Measurements from ENCODE around the gene SCAMP4.

SCAMP4 gene

GRCh38 chr19:1961000-1961883, 56.0 kb downstream of the SCAMP4 start:
- TF ChIP-seq, protein P1, sequence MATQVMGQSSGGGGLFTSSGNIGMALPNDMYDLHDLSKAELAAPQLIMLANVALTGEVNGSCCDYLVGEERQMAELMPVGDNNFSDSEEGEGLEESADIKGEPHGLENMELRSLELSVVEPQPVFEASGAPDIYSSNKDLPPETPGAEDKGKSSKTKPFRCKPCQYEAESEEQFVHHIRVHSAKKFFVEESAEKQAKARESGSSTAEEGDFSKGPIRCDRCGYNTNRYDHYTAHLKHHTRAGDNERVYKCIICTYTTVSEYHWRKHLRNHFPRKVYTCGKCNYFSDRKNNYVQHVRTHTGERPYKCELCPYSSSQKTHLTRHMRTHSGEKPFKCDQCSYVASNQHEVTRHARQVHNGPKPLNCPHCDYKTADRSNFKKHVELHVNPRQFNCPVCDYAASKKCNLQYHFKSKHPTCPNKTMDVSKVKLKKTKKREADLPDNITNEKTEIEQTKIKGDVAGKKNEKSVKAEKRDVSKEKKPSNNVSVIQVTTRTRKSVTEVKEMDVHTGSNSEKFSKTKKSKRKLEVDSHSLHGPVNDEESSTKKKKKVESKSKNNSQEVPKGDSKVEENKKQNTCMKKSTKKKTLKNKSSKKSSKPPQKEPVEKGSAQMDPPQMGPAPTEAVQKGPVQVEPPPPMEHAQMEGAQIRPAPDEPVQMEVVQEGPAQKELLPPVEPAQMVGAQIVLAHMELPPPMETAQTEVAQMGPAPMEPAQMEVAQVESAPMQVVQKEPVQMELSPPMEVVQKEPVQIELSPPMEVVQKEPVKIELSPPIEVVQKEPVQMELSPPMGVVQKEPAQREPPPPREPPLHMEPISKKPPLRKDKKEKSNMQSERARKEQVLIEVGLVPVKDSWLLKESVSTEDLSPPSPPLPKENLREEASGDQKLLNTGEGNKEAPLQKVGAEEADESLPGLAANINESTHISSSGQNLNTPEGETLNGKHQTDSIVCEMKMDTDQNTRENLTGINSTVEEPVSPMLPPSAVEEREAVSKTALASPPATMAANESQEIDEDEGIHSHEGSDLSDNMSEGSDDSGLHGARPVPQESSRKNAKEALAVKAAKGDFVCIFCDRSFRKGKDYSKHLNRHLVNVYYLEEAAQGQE (IDR thresholded peaks at IDR 0.05; ENCODE audit: insufficient read depth in 1 of 2, low read depth in 2 of 2, low read length in 2 of 2) = no peak
- TF ChIP-seq FOXP2 (optimal IDR thresholded peaks at IDR 0.05; ENCODE audit: borderline replicate concordance, extremely low read depth, extremely low read length, insufficient read depth) = no peak
- TF ChIP-seq POLR2AphosphoS5 (IDR thresholded peaks at IDR 0.05; ENCODE audit: low read depth, low read length) = no peak
- no peak for TF ChIP-seq SIN3A (IDR thresholded peaks at IDR 0.05; ENCODE audit: borderline replicate concordance, insufficient read depth, low read length)
- no peak for TF ChIP-seq TAF1 (IDR thresholded peaks at IDR 0.05; ENCODE audit: borderline replicate concordance, insufficient read depth, low read length)

DNA sequence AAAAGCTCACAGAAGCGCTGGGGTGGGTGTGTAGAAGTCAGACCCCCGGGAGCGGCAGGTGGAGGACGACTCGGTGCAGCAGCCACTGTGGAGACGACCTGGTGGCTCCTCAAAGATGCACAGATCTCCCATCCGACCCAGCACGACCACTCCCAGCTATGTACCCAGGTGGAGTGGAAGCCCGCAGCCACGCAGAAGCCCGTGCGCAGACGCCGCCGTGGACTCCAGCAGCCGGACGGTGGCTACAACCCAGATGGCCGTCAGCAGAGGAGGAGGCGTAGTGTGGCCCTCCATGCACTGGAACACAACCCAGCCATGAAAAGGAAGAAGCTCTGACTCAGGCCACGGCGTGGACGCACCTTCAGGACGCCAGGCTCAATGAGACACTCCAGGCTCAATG, 57.5 kb downstream of the SCAMP4 start:
- TF ChIP-seq TAF1 (IDR thresholded peaks at IDR 0.05; ENCODE audit: borderline replicate concordance, insufficient read depth, low read length) (no peak), POLR2AphosphoS5 (IDR thresholded peaks at IDR 0.05; ENCODE audit: low read depth, low read length) (no peak), SIN3A (IDR thresholded peaks at IDR 0.05; ENCODE audit: borderline replicate concordance, insufficient read depth, low read length) (no peak), FOXP2 (optimal IDR thresholded peaks at IDR 0.05; ENCODE audit: borderline replicate concordance, extremely low read depth, extremely low read length, insufficient read depth) (no peak)
- TF ChIP-seq, protein P1 (IDR thresholded peaks at IDR 0.05; ENCODE audit: insufficient read depth in 1 of 2, low read depth in 2 of 2, low read length in 2 of 2) = no peak

- TF ChIP-seq, protein P1 (IDR thresholded peaks at IDR 0.05; ENCODE audit: insufficient read depth in 1 of 2, low read depth in 2 of 2, low read length in 2 of 2) = no peak
- TF ChIP-seq FOXP2 (optimal IDR thresholded peaks at IDR 0.05; ENCODE audit: borderline replicate concordance, extremely low read depth, extremely low read length, insufficient read depth) (no peak), TAF1 (IDR thresholded peaks at IDR 0.05; ENCODE audit: borderline replicate concordance, insufficient read depth, low read length) (no peak), POLR2AphosphoS5 (IDR thresholded peaks at IDR 0.05; ENCODE audit: low read depth, low read length) (no peak), SIN3A (IDR thresholded peaks at IDR 0.05; ENCODE audit: borderline replicate concordance, insufficient read depth, low read length) (no peak)
Measured at GRCh38 chr19:1967087-1967608, 61.9 kb downstream of the SCAMP4 start.

DNA sequence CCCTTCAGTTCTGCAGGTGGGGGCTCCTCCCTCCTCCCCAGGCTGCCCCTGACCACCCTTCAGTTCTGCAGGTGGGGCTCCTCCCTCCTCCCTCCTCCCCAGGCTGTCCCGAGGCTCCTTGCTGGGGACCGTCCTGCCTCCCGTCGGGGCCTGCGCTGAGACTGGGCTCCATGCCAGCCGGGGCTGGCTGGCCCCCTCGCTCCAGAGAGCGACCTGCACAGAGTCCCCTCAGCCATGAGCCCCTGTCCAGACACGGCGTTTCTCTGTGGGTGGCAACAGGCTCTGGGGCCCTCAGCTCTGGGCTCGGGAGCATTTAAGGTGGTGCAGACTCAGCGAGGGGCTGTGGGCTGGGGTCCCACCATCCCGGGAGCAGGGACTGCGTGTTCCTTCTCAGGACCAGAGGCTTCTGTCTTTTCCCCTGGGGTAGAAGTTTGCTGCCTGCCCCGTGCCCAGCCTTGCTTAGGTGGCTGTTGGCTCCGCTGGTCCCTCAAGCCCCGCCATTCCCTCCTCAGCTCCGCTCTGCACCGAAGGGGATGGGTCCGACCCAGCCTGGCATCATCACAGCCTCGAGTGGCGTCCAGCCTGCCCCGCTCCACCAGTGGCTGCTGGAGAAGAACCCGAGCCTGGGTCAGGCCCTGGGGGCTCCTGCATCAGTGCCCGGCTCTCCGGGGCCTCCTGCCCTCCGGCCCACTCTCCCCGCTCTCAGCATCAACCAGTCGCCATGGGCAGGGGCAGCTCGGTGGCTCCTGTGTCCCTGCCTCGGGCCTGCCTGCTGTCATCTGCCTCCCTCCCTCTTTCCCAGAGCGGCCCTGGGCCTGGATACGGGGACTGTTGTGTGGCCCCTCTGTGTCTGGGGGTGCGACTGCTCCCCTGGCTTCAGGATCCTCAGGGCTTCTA, 63.3 kb downstream of the SCAMP4 start:
- TF ChIP-seq POLR2AphosphoS5 (IDR thresholded peaks at IDR 0.05; ENCODE audit: low read depth, low read length) (no peak), TAF1 (IDR thresholded peaks at IDR 0.05; ENCODE audit: borderline replicate concordance, insufficient read depth, low read length) (no peak), FOXP2 (optimal IDR thresholded peaks at IDR 0.05; ENCODE audit: borderline replicate concordance, extremely low read depth, extremely low read length, insufficient read depth) (no peak), SIN3A (IDR thresholded peaks at IDR 0.05; ENCODE audit: borderline replicate concordance, insufficient read depth, low read length) (no peak)
- TF ChIP-seq, protein P1 (IDR thresholded peaks at IDR 0.05; ENCODE audit: insufficient read depth in 1 of 2, low read depth in 2 of 2, low read length in 2 of 2) = no peak
